NCI-H748 (cell line): Measurements from ENCODE around the gene DUSP1.

Experiments
- DNase-seq: peaks from one replicate; lab custom pipeline; 2025; ENCODE audit not compliant: unreplicated experiment; lab: John Stamatoyannopoulos, UW

DUSP1 gene

GRCh38 chr5:172727551-172727950 is 43.4 kb downstream of the DUSP1 start:
- DNase-seq: no peak

- no peak for DNase-seq
Observed at GRCh38 chr5:172726966-172727365, 44.0 kb downstream of the DUSP1 start.

GRCh38 chr5:172725785-172726184 is 45.2 kb downstream of the DUSP1 start:
- DNase-seq: no peak

- no peak for DNase-seq
Observed at GRCh38 chr5:172725273-172725672, 45.7 kb downstream of the DUSP1 start.

GRCh38 chr5:172724242-172725183 is 46.5 kb downstream of the DUSP1 start:
- DNase-seq: no peak

- no peak for DNase-seq
Observed at GRCh38 chr5:172723508-172723907, 47.5 kb downstream of the DUSP1 start.

- no peak for DNase-seq
Observed at GRCh38 chr5:172722327-172722815, 48.6 kb downstream of the DUSP1 start.

- no peak for DNase-seq
Observed at GRCh38 chr5:172721455-172722326, 49.3 kb downstream of the DUSP1 start.

GRCh38 chr5:172720655-172721054 is 50.3 kb downstream of the DUSP1 start:
- no peak for DNase-seq

GRCh38 chr5:172719211-172719610 is 51.8 kb downstream of the DUSP1 start:
- DNase-seq: no peak

GRCh38 chr5:172718527-172719114 is 52.4 kb downstream of the DUSP1 start:
- DNase-seq: no peak
